Fibroblast of mammary gland (primary cell): ENCODE measurements around the gene MB.

ENCODE experiments used
- DNase-seq: peaks from one replicate; pipeline ENCODE4 v3.0.0-alpha.2; 2010; ENCODE audit warnings: low read depth
- H3K4me3 ChIP-seq: 2 replicates; pipeline ENCODE4 v1.5.1; 2011; ENCODE audit warnings: low read depth, mild to moderate bottlenecking, low read length, moderate library complexity; ENCODE audit not compliant: control insufficient read depth
- CTCF ChIP-seq: conservative IDR thresholded peaks from 2 replicates; pipeline ENCODE4 v1.5.1; 2011; ENCODE audit warnings: low read depth, low read length, inconsistent platforms; ENCODE audit not compliant: control insufficient read depth, insufficient read depth

The MB gene

GRCh38 chr22:35569916-35570315 is 47.2 kb downstream of the MB start:
- no peak overlapping the region for H3K4me3 ChIP-seq
- no peak for DNase-seq
- no peak for TF ChIP-seq CTCF

GRCh38 chr22:35568751-35569739 is 48.1 kb downstream of the MB start:
- TF ChIP-seq CTCF, result no peak
- H3K4me3 ChIP-seq, result no peak overlapping the region
- DNase-seq, result peak; percentile 78

GRCh38 chr22:35567351-35568141 is 49.6 kb downstream of the MB start:
- no peak for DNase-seq
- no peak overlapping the region for H3K4me3 ChIP-seq

GRCh38 chr22:35564975-35565867 is 51.9 kb downstream of the MB start:
- DNase-seq, result peak; percentile 85
- no peak for TF ChIP-seq CTCF

More at GRCh38 chr22:35567351-35568141, 49.6 kb downstream of the MB start:
- TF ChIP-seq CTCF, result no peak

GRCh38 chr22:35563211-35563610 is 53.9 kb downstream of the MB start:
- no peak for TF ChIP-seq CTCF
- DNase-seq, result no peak

More at GRCh38 chr22:35564975-35565867, 51.9 kb downstream of the MB start:
- no peak overlapping the region for H3K4me3 ChIP-seq

More at GRCh38 chr22:35563211-35563610, 53.9 kb downstream of the MB start:
- H3K4me3 ChIP-seq, result no peak overlapping the region
